KOPT-K1 (cell line): ENCODE results near the gene PTPN11.
"Not testable (repeated sequence)": the region's sequence is repeated elsewhere in the genome, so short reads cannot be mapped to it uniquely, and the experiment has no call there.

Experiments used
- H3K27ac ChIP-seq: fragments of 200-600 bp; sonication (generic); 2 replicates; pipeline ENCODE4 v1.5.1; 2016; ENCODE audit warnings: antibody characterized with exemption, mild to moderate bottlenecking, low read depth, low read length; ENCODE audit not compliant: poor library complexity, severe bottlenecking
- H3K36me3 ChIP-seq: fragments of 200-600 bp; sonication (generic); 2 replicates; pipeline ENCODE4 v1.5.1; 2017; ENCODE audit warnings: antibody characterized with exemption, mild to moderate bottlenecking, low read length, moderate library complexity; ENCODE audit not compliant: insufficient read depth
- H3K9me3 ChIP-seq: fragments of 200-600 bp; sonication (generic); 2 replicates; pipeline ENCODE4 v1.5.1; 2017; ENCODE audit warnings: antibody characterized with exemption, low read length, mild to moderate bottlenecking; ENCODE audit not compliant: insufficient read depth, poor library complexity, severe bottlenecking

Gene PTPN11

GRCh38 chr12:112498580-112498979 is 79.8 kb downstream of the PTPN11 start:
- Histone ChIP-seq H3K27ac (no peak overlapping the region), H3K36me3 (peaks cover 92% of the 10 kb centered on the region), H3K9me3 (no peaks in the 10 kb centered on the region)

GRCh38 chr12:112503512-112503911 is 84.8 kb downstream of the PTPN11 start:
- Histone ChIP-seq H3K9me3 (no peaks in the 10 kb centered on the region), H3K36me3 (peaks cover 92% of the 10 kb centered on the region), H3K27ac (no peak overlapping the region)

GRCh38 chr12:112506513-112507166 is 87.9 kb downstream of the PTPN11 start:
- H3K36me3 ChIP-seq, result peaks cover 92% of the 10 kb centered on the region
- H3K9me3 ChIP-seq, result no peaks in the 10 kb centered on the region

GRCh38 chr12:112513471-112513870 is 94.7 kb downstream of the PTPN11 start:
- Histone ChIP-seq H3K27ac (no peak overlapping the region), H3K9me3 (no peaks in the 10 kb centered on the region), H3K36me3 (peaks cover 27% of the 10 kb centered on the region; the same call in 1 of the 2 replicates)

More at GRCh38 chr12:112506513-112507166, 87.9 kb downstream of the PTPN11 start:
- no peak overlapping the region for H3K27ac ChIP-seq

- Histone ChIP-seq H3K36me3 (peaks cover 21% of the 10 kb centered on the region; the same call in 1 of the 2 replicates), H3K27ac (no peak overlapping the region), H3K9me3 (no peaks in the 10 kb centered on the region)
Observed at GRCh38 chr12:112514456-112514855, 95.7 kb downstream of the PTPN11 start.

GRCh38 chr12:112514926-112515642 is 96.3 kb downstream of the PTPN11 start:
- Histone ChIP-seq H3K27ac (no peak overlapping the region), H3K36me3 (peaks cover 17% of the 10 kb centered on the region; the same call in 1 of the 2 replicates), H3K9me3 (no peaks in the 10 kb centered on the region)

GRCh38 chr12:112515868-112516267 is 97.1 kb downstream of the PTPN11 start:
- Histone ChIP-seq H3K9me3 (no peaks in the 10 kb centered on the region), H3K27ac (no peak overlapping the region), H3K36me3 (peaks cover 10% of the 10 kb centered on the region; the same call in 1 of the 2 replicates)

GRCh38 chr12:112517730-112518364 is 99.1 kb downstream of the PTPN11 start:
- no peak overlapping the region for H3K27ac ChIP-seq
- no peaks in the 10 kb centered on the region for H3K36me3 ChIP-seq
- no peaks in the 10 kb centered on the region for H3K9me3 ChIP-seq

GRCh38 chr12:112518365-112518735 is 99.6 kb downstream of the PTPN11 start:
- no peak overlapping the region for H3K27ac ChIP-seq
- H3K9me3 ChIP-seq, result no peaks in the 10 kb centered on the region
- no peaks in the 10 kb centered on the region for H3K36me3 ChIP-seq

GRCh38 chr12:112519841-112520340 is 101.1 kb downstream of the PTPN11 start:
- not testable (repeated sequence) for H3K36me3 ChIP-seq, H3K27ac ChIP-seq, H3K9me3 ChIP-seq

- H3K9me3 ChIP-seq, result no peaks in the 10 kb centered on the region
- H3K36me3 ChIP-seq, result no peaks in the 10 kb centered on the region
- H3K27ac ChIP-seq, result no peak overlapping the region
Observed at GRCh38 chr12:112523856-112524255, 105.1 kb downstream of the PTPN11 start.

GRCh38 chr12:112524269-112524668 is 105.5 kb downstream of the PTPN11 start:
- no peaks in the 10 kb centered on the region for H3K36me3 ChIP-seq
- no peaks in the 10 kb centered on the region for H3K9me3 ChIP-seq
- no peak overlapping the region for H3K27ac ChIP-seq

- H3K27ac ChIP-seq, result no peak overlapping the region
- H3K36me3 ChIP-seq, result no peaks in the 10 kb centered on the region
- no peaks in the 10 kb centered on the region for H3K9me3 ChIP-seq
Observed at GRCh38 chr12:112524676-112525425, 106.1 kb downstream of the PTPN11 start.

- Histone ChIP-seq H3K36me3 (no peaks in the 10 kb centered on the region), H3K9me3 (no peaks in the 10 kb centered on the region), H3K27ac (no peak overlapping the region)
Observed at GRCh38 chr12:112525426-112525809, 106.7 kb downstream of the PTPN11 start.

- H3K36me3 ChIP-seq, result no peaks in the 10 kb centered on the region
- H3K9me3 ChIP-seq, result no peaks in the 10 kb centered on the region
- no peak overlapping the region for H3K27ac ChIP-seq
Observed at GRCh38 chr12:112527082-112527481, 108.3 kb downstream of the PTPN11 start.
